Activated CD8-positive, alpha-beta T cell treated with anti-CD3 and anti-CD28 coated beads for 36 hours (primary cell): ENCODE results near the gene COG2. TPM values are rescaled to one million over a fixed set of nuclear protein-coding genes. Genes with fewer than 3 reads are reported as not detected.

Source experiments
- ATAC-seq: fragments of 200-7000 bp; cut with Tn5 transposase; one replicate; pipeline ENCODE4 v1.10.0; 2021; ENCODE audit warnings: mild to moderate bottlenecking, moderate library complexity
- CTCF ChIA-PET: fragments of 350-600 bp; sonication (Branson Sonifier 250); formaldehyde crosslinking; loops from one replicate; lab custom pipeline; 2021; ENCODE audit warnings: antibody characterized with exemption; lab: Charles Lee
- POLR2A ChIA-PET: fragments of 350-600 bp; sonication (Branson Sonifier 250); formaldehyde crosslinking; loops from one replicate; lab custom pipeline; 2021; ENCODE audit warnings: antibody characterized with exemption; lab: Charles Lee
- DNase-seq: peaks from one replicate; pipeline ENCODE4 v3.0.0-alpha.2; 2020
- H3K27ac Mint-ChIP-seq: one replicate; pipeline ENCODE4 v1.8.0; 2021; ENCODE audit warnings: mild to moderate bottlenecking, mixed read lengths
- H3K27me3 Mint-ChIP-seq: one replicate; pipeline ENCODE4 v1.8.0; 2021; ENCODE audit warnings: mixed read lengths
- H3K36me3 Mint-ChIP-seq: one replicate; pipeline ENCODE4 v1.8.0; 2021; ENCODE audit warnings: low read depth, mixed read lengths
- H3K4me1 Mint-ChIP-seq: one replicate; pipeline ENCODE4 v1.8.0; 2021; ENCODE audit warnings: low read depth, mixed read lengths
- H3K4me3 Mint-ChIP-seq: one replicate; pipeline ENCODE4 v1.8.0; 2021; ENCODE audit warnings: mild to moderate bottlenecking, moderate library complexity, mixed read lengths
- H3K9me3 Mint-ChIP-seq: one replicate; pipeline ENCODE4 v1.8.0; 2021; ENCODE audit warnings: mixed read lengths
- intact Hi-C: fragments of 100-400 bp; cut with micrococcal nuclease; formaldehyde crosslinking; loops from one replicate; pipeline ENCODE4 v1.10.0; 2022
- total RNA-seq, 2 experiments: library from RNA; stranded (reverse); gene quantifications; one replicate each; pipeline ENCODE4 v1.2.3, GENCODE V29; 2021
- TF ChIP-seq, protein P1 (sequence below): fragments of 200-600 bp; IDR thresholded peaks from one replicate; pipeline ENCODE4 v1.8.0; 2022; ENCODE audit warnings: antibody characterized with exemption, mild to moderate bottlenecking

Gene COG2
- total RNA-seq, 2 experiments from 2014 or later, result 26.1 to 27.6 TPM

DNA sequence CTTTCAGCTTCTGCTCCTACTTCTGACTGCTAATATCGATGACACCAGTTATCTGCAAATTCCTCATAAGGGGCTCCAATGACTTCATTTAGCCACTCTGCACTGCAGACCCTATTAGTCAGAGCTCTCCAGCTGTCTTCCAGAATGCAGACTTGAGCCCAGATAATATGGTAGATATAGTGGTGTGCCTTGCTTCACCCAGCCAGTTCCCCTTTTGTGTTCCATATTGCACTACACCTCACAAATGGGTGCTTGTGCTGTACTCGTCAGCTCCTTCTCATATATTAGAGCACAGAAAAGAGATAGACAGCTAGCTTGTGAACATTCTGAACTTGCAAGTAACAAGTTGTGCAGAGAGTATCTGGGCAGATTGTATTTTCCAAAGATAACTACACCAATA is 23.7 kb upstream of the COG2 start:
- Mint-ChIP-seq H3K36me3 (no peaks in the 10 kb centered on the region), H3K27ac (no peak overlapping the region), H3K27me3 (peaks cover 20% of the 10 kb centered on the region), H3K4me1 (no peaks in the 10 kb centered on the region), H3K9me3 (no peaks in the 10 kb centered on the region), H3K4me3 (no peak overlapping the region)
- POLR2A ChIA-PET, result no interaction called here
- DNase-seq (no peak), ATAC-seq (no peak)
- TF ChIP-seq, protein P1, sequence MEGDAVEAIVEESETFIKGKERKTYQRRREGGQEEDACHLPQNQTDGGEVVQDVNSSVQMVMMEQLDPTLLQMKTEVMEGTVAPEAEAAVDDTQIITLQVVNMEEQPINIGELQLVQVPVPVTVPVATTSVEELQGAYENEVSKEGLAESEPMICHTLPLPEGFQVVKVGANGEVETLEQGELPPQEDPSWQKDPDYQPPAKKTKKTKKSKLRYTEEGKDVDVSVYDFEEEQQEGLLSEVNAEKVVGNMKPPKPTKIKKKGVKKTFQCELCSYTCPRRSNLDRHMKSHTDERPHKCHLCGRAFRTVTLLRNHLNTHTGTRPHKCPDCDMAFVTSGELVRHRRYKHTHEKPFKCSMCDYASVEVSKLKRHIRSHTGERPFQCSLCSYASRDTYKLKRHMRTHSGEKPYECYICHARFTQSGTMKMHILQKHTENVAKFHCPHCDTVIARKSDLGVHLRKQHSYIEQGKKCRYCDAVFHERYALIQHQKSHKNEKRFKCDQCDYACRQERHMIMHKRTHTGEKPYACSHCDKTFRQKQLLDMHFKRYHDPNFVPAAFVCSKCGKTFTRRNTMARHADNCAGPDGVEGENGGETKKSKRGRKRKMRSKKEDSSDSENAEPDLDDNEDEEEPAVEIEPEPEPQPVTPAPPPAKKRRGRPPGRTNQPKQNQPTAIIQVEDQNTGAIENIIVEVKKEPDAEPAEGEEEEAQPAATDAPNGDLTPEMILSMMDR, result no peak
- CTCF ChIA-PET, result no interaction called here
- intact Hi-C loops, result no loop called here

DNA sequence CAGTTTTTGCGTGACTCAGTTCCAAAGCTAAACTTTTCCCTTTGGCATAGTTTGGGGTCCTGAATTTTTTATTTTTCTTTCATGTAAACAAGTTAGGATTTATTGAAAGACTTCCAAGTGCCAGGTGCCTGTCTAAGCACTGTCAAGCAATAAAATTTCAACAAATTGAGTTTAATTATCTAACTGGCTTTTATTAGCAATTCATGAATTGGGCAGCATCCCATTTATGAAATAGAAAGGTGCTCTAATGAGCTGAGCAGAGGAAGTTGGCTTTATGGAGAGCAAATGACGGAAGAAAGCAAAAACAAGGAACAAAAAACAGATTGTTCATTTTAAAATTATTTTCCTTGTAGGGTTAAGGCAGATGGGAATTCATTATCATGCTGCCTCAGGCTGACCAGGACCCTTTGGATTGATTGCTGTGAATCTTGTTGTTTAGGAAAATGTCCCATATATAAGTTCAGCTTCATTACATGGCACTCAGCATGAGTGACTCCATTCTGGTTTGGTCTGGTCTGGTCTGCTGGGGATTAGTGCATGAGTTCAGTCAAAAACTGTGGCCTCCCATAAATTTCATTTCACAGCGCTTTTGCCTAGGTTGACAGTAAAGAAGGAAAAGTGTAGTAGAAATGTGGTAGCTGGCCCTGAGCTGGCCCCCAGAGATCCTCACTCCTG is 21.5 kb upstream of the COG2 start:
- Mint-ChIP-seq H3K27ac (no peak overlapping the region), H3K36me3 (no peaks in the 10 kb centered on the region), H3K4me3 (no peak overlapping the region), H3K4me1 (no peaks in the 10 kb centered on the region), H3K27me3 (peaks cover 19% of the 10 kb centered on the region), H3K9me3 (no peaks in the 10 kb centered on the region)
- TF ChIP-seq, protein P1, result no peak
- intact Hi-C loops, result no loop called here
- ATAC-seq (no peak), DNase-seq (no peak)
- CTCF ChIA-PET, result interaction anchor here (0.7 kb wide), 1 partner anchor 412 kb away, joined by 3 read pairs; no protein-coding TSS in a partner anchor
- POLR2A ChIA-PET, result no interaction called here

DNA sequence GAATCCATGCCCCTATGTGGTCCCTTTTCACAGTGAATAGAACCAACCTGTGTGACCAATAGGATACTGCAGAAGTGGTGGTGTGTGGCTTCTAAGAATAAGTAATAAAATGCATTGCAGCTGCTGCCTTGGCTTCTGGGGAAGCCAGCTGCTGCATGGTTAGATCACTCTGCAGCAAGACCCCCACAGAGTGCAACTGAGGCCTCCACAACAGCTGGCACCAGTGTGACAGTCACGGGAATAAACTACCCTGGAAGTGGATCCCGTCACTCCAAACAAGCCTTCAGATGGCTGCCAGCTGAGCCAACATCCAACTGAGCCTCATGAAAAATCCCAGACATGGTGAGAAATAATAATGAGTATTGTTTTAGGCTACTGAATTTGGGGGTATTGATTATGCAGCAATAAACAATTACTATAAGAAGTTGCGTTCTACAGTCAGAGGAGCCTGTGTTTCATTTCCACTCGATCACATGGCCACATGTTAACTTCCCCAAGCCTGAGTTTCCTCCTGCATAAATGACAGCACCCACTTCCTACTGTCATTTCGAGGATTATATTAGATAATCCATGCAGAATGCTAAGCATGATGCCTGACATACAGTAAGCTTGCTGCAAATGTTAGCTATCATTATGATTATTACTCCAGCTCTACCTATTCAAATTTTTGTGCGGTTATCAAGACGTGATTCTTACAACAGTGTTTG is 20.8 kb upstream of the COG2 start:
- Mint-ChIP-seq H3K9me3 (no peaks in the 10 kb centered on the region), H3K4me1 (no peaks in the 10 kb centered on the region), H3K27ac (no peak overlapping the region), H3K4me3 (no peak overlapping the region), H3K27me3 (peaks cover 15% of the 10 kb centered on the region), H3K36me3 (no peaks in the 10 kb centered on the region)
- ATAC-seq (no peak), DNase-seq (no peak)
- POLR2A ChIA-PET, result no interaction called here
- TF ChIP-seq, protein P1, result no peak
- CTCF ChIA-PET, result no interaction called here
- intact Hi-C loops, result no loop called here

DNA sequence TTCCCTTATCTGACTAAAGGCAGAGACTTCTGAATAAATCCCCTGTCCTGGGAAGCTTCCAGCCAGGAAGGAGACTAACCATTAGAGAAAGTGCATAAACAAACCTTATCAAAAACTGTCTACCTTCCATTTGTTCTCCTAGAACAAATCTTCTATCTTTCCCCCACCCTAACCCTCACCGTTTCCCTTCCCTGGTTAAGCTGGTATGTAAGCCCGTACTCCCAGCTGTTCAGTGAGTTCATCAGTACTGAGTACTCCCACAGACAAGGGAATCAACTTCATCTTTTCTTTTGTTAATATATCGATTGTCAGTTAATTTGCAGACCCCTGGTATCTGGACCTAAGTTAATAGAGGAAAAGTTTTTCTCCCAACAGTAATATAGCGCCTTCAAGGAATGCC is 20.1 kb upstream of the COG2 start:
- H3K27me3 Mint-ChIP-seq, result peaks cover 16% of the 10 kb centered on the region
- CTCF ChIA-PET, result no interaction called here
- no peak for DNase-seq
- H3K27ac Mint-ChIP-seq, result no peak overlapping the region
- no peaks in the 10 kb centered on the region for H3K4me1 Mint-ChIP-seq
- TF ChIP-seq, protein P1, result no peak
- POLR2A ChIA-PET, result no interaction called here
- H3K9me3 Mint-ChIP-seq, result no peaks in the 10 kb centered on the region
- H3K4me3 Mint-ChIP-seq, result no peak overlapping the region
- ATAC-seq, result no peak
- intact Hi-C loops, result no loop called here
- no peaks in the 10 kb centered on the region for H3K36me3 Mint-ChIP-seq

DNA sequence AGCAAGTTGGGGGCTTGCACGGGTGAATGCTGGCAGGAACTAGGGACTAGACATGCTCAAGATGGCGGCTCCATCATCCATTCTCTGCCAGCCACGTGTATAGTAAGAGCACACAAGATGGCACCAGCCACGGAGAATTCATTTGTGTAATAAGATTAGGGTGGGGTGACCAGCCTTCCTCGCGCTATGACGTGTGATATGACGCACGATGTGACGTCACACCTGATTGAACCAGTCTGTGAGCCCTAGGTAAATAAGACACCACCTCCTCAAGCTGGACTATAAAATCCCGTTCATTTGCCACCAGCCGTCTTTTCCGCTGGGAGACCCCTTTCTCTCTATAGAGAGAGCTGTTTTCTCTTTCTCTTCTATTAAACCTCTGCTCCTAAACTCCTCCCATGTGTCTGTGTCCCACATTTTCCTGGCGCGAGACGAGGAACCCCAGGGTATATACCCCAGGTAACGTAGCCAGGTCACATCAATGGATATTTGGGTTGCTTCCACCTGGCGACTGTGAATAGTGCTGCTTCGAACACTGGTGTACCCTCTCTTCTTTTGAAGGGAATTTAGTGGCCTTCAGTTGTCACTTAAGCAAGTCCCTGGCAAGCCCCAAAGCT is 18.1 kb upstream of the COG2 start:
- POLR2A ChIA-PET, result no interaction called here

More for the DNA sequence above, 18.1 kb upstream of the COG2 start:
- no peak for DNase-seq
- intact Hi-C loops, result no loop called here
- Mint-ChIP-seq H3K4me1 (no peaks in the 10 kb centered on the region), H3K27me3 (peaks cover 17% of the 10 kb centered on the region), H3K36me3 (no peaks in the 10 kb centered on the region), H3K4me3 (no peak overlapping the region), H3K9me3 (no peaks in the 10 kb centered on the region), H3K27ac (no peak overlapping the region)
- CTCF ChIA-PET, result no interaction called here
- no peak for ATAC-seq
- TF ChIP-seq, protein P1, result no peak
